ENCODE results near the gene SEPTIN10.
A peak's percentile ranks its signal among the peaks of the same experiment; 100 is the strongest.

Gene SEPTIN10

GRCh38 chr2:109521233-109522062 lies 92.3 kb downstream of the SEPTIN10 start:
- no peak for DNase-seq

- no peak for DNase-seq
Measured at GRCh38 chr2:109519513-109519912, 94.3 kb downstream of the SEPTIN10 start.

- DNase-seq: no peak
Measured at GRCh38 chr2:109517118-109517889, 96.5 kb downstream of the SEPTIN10 start.

GRCh38 chr2:109516445-109517117 lies 97.2 kb downstream of the SEPTIN10 start:
- DNase-seq: no peak

- no peak for DNase-seq
Measured at GRCh38 chr2:109514857-109515256, 98.9 kb downstream of the SEPTIN10 start.

GRCh38 chr2:109513749-109514588 lies 99.8 kb downstream of the SEPTIN10 start:
- DNase-seq: no peak

GRCh38 chr2:109513230-109513629 lies 100.5 kb downstream of the SEPTIN10 start:
- DNase-seq: no peak

- no peak for DNase-seq
Measured at GRCh38 chr2:109512076-109512475, 101.7 kb downstream of the SEPTIN10 start.

GRCh38 chr2:109511168-109511567 lies 102.6 kb downstream of the SEPTIN10 start:
- no peak for DNase-seq

- DNase-seq: peak; percentile 62
Measured at GRCh38 chr2:109510136-109511028, 103.4 kb downstream of the SEPTIN10 start.

GRCh38 chr2:109508556-109508955 lies 105.2 kb downstream of the SEPTIN10 start:
- DNase-seq: no peak

GRCh38 chr2:109507828-109508227 lies 105.9 kb downstream of the SEPTIN10 start:
- no peak for DNase-seq

- no peak for DNase-seq
Measured at GRCh38 chr2:109507217-109507616, 106.5 kb downstream of the SEPTIN10 start.

GRCh38 chr2:109503191-109503590 lies 110.6 kb downstream of the SEPTIN10 start:
- no peak for DNase-seq

- DNase-seq: no peak
Measured at GRCh38 chr2:109501461-109501860, 112.3 kb downstream of the SEPTIN10 start.

- DNase-seq: no peak
Measured at GRCh38 chr2:109500910-109501309, 112.9 kb downstream of the SEPTIN10 start.

- no peak for DNase-seq
Measured at GRCh38 chr2:109499566-109499965, 114.2 kb downstream of the SEPTIN10 start.

GRCh38 chr2:109498906-109499305 lies 114.9 kb downstream of the SEPTIN10 start:
- DNase-seq: no peak

- no peak for DNase-seq
Measured at GRCh38 chr2:109497911-109498870, 115.6 kb downstream of the SEPTIN10 start.

- DNase-seq: no peak
Measured at GRCh38 chr2:109497463-109497862, 116.3 kb downstream of the SEPTIN10 start.

All from effector CD4-positive, alpha-beta T cell (primary cell).